ENCODE measurements around the gene DNM3. TPM values are rescaled to one million over a fixed set of nuclear protein-coding genes. Genes with fewer than 3 reads are reported as not detected.

Gene DNM3
- total RNA-seq, 1 experiment from 2014 or later = 2.7 TPM

DNA sequence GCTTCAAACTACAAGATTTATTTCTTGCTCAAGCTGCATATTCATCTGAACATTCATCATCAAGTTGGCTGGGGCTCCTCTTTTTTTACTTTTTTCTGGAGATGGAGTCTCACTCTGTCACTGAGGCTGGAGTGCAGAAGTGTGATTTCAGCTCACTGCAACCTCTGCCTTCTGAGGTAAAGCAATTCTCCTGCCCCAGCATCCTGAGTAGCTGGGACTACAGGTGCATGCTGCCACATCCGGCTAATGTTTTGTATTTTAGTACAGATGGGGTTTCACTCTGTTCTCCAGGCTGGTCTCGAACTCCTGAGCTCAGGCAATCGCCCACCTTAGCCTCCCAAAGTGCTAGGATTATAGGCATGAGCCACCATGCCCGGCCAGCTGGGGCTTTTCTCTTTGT lies 490.9 kb downstream of the DNM3 start:
- Histone ChIP-seq H3K9me3 (ENCODE audit: control insufficient read depth, low read depth, low read length) (no peaks in the 10 kb centered on the region), H4K20me1 (ENCODE audit: control insufficient read depth, insufficient read depth, insufficient read length) (no peaks in the 10 kb centered on the region), H3K79me2 (ENCODE audit: insufficient read depth, low read length) (no peaks in the 10 kb centered on the region), H2BK12ac (ENCODE audit: insufficient read length, low read depth, low read length) (no peak overlapping the region), H4K5ac (ENCODE audit: insufficient read length, low read depth, low read length) (no peak overlapping the region), H4K91ac (ENCODE audit: insufficient read length, low read depth, low read length) (no peak overlapping the region), H3K79me1 (ENCODE audit: insufficient read depth, low read depth, low read length, poor library complexity, severe bottlenecking) (no peaks in the 10 kb centered on the region), H2AK5ac (ENCODE audit: insufficient read length, low read length) (no peak overlapping the region), H3K27ac (ENCODE audit: insufficient read length, low read depth, low read length) (no peak overlapping the region), H3K23ac (ENCODE audit: insufficient read length, low read depth, low read length) (no peak overlapping the region), H3T11ph (ENCODE audit: low read length) (no peak overlapping the region), H3K18ac (ENCODE audit: insufficient read length, low read depth, low read length) (no peak overlapping the region), H2BK15ac (ENCODE audit: low read depth, low read length) (no peak overlapping the region), H3K4me2 (ENCODE audit: insufficient read depth, insufficient read length, low read length) (no peak overlapping the region), H3K9ac (ENCODE audit: extremely low read depth, insufficient read length, low read length) (no peak overlapping the region), H3K14ac (ENCODE audit: insufficient read depth, low read length) (no peak overlapping the region), H3K23me2 (ENCODE audit: insufficient read length, low read depth, low read length, poor library complexity, severe bottlenecking) (no peaks in the 10 kb centered on the region), H2AFZ (ENCODE audit: low read length) (no peak overlapping the region), H4K8ac (replicated peaks; ENCODE audit: insufficient read length, low read depth, low read length) (no peak overlapping the region), H3K56ac (ENCODE audit: insufficient read length, low read depth, low read length) (no peak overlapping the region), H2BK20ac (ENCODE audit: low read depth, low read length, poor library complexity, severe bottlenecking) (no peak overlapping the region), H2BK120ac (ENCODE audit: low read depth, low read length, poor library complexity, severe bottlenecking) (no peak overlapping the region), H3K4ac (ENCODE audit: low read depth, low read length) (no peak overlapping the region), H3K4me1 (ENCODE audit: insufficient read depth, low read length) (no peaks in the 10 kb centered on the region), H2BK5ac (ENCODE audit: insufficient read length, low read length) (no peak overlapping the region), H3K27me3 (ENCODE audit: insufficient read depth, low read length) (no peaks in the 10 kb centered on the region)
- Mint-ChIP-seq H3K36me3 (ENCODE audit: insufficient read depth in 1 of 3, low read depth in 3 of 3) (peaks cover 0 to 4% (median 0%) of the 10 kb centered on the region in 3 experiments; a peak in 2 of 7 replicates), H3K27ac (no peak overlapping the region), H3K27me3 (ENCODE audit: low read depth) (no peaks in the 10 kb centered on the region), H3K4me3 (no peak overlapping the region), H3K9me3 (peaks cover 0 to 3% of the 10 kb centered on the region in 2 experiments; a peak in 1 of 5 replicates), H3K4me1 (no peaks in the 10 kb centered on the region)
- TF ChIP-seq, protein P1, sequence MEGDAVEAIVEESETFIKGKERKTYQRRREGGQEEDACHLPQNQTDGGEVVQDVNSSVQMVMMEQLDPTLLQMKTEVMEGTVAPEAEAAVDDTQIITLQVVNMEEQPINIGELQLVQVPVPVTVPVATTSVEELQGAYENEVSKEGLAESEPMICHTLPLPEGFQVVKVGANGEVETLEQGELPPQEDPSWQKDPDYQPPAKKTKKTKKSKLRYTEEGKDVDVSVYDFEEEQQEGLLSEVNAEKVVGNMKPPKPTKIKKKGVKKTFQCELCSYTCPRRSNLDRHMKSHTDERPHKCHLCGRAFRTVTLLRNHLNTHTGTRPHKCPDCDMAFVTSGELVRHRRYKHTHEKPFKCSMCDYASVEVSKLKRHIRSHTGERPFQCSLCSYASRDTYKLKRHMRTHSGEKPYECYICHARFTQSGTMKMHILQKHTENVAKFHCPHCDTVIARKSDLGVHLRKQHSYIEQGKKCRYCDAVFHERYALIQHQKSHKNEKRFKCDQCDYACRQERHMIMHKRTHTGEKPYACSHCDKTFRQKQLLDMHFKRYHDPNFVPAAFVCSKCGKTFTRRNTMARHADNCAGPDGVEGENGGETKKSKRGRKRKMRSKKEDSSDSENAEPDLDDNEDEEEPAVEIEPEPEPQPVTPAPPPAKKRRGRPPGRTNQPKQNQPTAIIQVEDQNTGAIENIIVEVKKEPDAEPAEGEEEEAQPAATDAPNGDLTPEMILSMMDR (conservative IDR thresholded peaks at IDR 0.05) = no peak
- no peak for DNase-seq
- no CpG with 5 or more reads among the region's 4 CpGs for WGBS (ENCODE audit: extremely low coverage, insufficient read length, low lambda C conversion rate)
